A549 (cell line): ENCODE data around the gene CFAP99.

Experiments
- CTCF ChIP-seq: fragments of >200 bp; sonication (Bioruptor Twin); formaldehyde crosslinking; IDR thresholded peaks from 3 replicates; pipeline ENCODE4 v1.5.1; 2016
- GATA3 ChIP-seq: IDR thresholded peaks from 2 replicates; pipeline ENCODE4 v1.6.1; 2012; ENCODE audit warnings: borderline replicate concordance

- TF ChIP-seq GATA3 = no peak
- no peak for TF ChIP-seq CTCF
Measured at GRCh38 chr4:2400841-2401609, 17.7 kb upstream of the CFAP99 start.
